CD4-positive, alpha-beta T cell treated with Interleukin-15 for 4 hours (primary cell): Measurements from ENCODE around the gene EIF2D.
"Not testable (repeated sequence)": the region's sequence is repeated elsewhere in the genome, so short reads cannot be mapped to it uniquely, and the experiment has no call there.

ENCODE experiments used
- DNase-seq: peaks from one replicate; pipeline ENCODE4 v3.0.0-alpha.2; 2020; ENCODE audit warnings: low spot score

Gene EIF2D

GRCh38 chr1:206612129-206612876 is at the start of gene EIF2D:
Gene EIF2D (minus strand): TSS chr1:206612465. CDS start chr1:206612342, 123 bp downstream.
- DNase-seq = peak; percentile 94

GRCh38 chr1:206661161-206661820 is 49.0 kb upstream of the EIF2D start:
- no peak for DNase-seq

- no peak for DNase-seq
Measured at GRCh38 chr1:206660136-206660535, 47.9 kb upstream of the EIF2D start.

GRCh38 chr1:206658981-206659273 is 46.7 kb upstream of the EIF2D start:
- no peak for DNase-seq

- peak; percentile 48 for DNase-seq
Measured at GRCh38 chr1:206658264-206658980, 46.2 kb upstream of the EIF2D start.

- no peak for DNase-seq
Measured at GRCh38 chr1:206657751-206658150, 45.5 kb upstream of the EIF2D start.

GRCh38 chr1:206656936-206657335 is 44.7 kb upstream of the EIF2D start:
- DNase-seq = no peak

- DNase-seq = no peak
Measured at GRCh38 chr1:206655471-206655882, 43.2 kb upstream of the EIF2D start.

- DNase-seq = no peak
Measured at GRCh38 chr1:206654828-206655227, 42.6 kb upstream of the EIF2D start.

- no peak for DNase-seq
Measured at GRCh38 chr1:206653715-206654459, 41.6 kb upstream of the EIF2D start.

GRCh38 chr1:206651958-206652890 is 40.0 kb upstream of the EIF2D start:
- DNase-seq = no peak

- no peak for DNase-seq
Measured at GRCh38 chr1:206651014-206651413, 38.7 kb upstream of the EIF2D start.

- DNase-seq = no peak
Measured at GRCh38 chr1:206649261-206649921, 37.1 kb upstream of the EIF2D start.

GRCh38 chr1:206647224-206647623 is 35.0 kb upstream of the EIF2D start:
- DNase-seq = no peak

- DNase-seq = no peak
Measured at GRCh38 chr1:206646504-206646903, 34.2 kb upstream of the EIF2D start.

- no peak for DNase-seq
Measured at GRCh38 chr1:206643118-206643698, 30.9 kb upstream of the EIF2D start.

- not testable (repeated sequence) for DNase-seq
Measured at GRCh38 chr1:206642074-206642473, 29.8 kb upstream of the EIF2D start.

GRCh38 chr1:206637605-206638004 is 25.3 kb upstream of the EIF2D start:
- no peak for DNase-seq

- DNase-seq = no peak
Measured at GRCh38 chr1:206636671-206637070, 24.4 kb upstream of the EIF2D start.

GRCh38 chr1:206635978-206636345 is 23.7 kb upstream of the EIF2D start:
- no peak for DNase-seq
